ENCODE results near the gene NECAP2. TPM values are rescaled to one million over a fixed set of nuclear protein-coding genes. Genes with fewer than 3 reads are reported as not detected.
"Not testable (repeated sequence)": the region's sequence is repeated elsewhere in the genome, so short reads cannot be mapped to it uniquely, and the experiment has no call there.

Gene NECAP2
- polyA plus RNA-seq, 1 donor = 32.8 TPM

- not testable (repeated sequence) for DNase-seq (ENCODE audit: low read depth)
These were observed 53.2 kb downstream of the NECAP2 start for GRCh38 chr1:16493731-16494130.

DNA sequence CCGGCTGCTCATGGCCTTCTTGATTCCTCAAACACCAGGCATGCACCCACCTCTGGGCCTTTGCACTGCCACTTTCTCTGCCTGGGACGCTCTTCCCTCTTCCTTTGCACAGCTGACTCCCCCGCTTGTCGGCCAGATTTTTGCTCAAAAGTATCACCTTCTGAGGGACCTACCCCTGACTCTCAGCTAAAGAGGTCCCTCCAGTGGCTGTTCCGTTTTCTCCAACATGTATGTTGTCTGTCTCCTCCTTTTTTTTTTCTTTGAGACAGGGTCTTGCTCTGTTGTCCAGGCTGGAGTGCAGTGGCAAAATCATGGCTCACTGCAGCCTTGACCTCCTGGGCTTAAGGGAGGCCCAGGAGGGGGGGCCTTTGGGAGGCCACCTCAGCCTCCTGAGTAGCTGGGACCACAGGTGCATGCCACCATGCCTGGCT is 57.0 kb downstream of the NECAP2 start:
- not testable (repeated sequence) for DNase-seq (ENCODE audit: low read depth)

DNA sequence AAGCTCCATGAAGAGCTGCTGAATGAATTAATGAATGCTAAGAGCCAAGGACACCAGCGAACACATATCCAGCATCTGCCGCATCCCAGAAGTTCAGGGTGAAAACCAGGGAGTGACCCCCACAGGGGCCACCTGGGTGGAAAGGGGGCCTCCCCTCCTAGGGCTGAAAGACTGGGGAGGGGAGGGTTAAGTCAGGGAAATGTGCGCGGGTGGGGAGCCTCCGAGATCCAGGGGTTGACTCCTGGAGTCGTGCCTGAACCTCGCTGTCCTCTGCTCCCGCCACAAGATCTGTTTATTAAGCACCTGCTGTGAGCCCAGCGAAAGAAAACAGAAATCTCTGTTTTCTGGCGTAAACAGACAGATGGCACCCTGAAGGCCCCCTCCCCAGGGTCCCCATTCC is 57.5 kb downstream of the NECAP2 start:
- DNase-seq (ENCODE audit: low read depth) = not testable (repeated sequence)

GRCh38 chr1:16498573-16499413 is 58.3 kb downstream of the NECAP2 start:
- DNase-seq (ENCODE audit: low read depth) = peak; percentile 73

DNA sequence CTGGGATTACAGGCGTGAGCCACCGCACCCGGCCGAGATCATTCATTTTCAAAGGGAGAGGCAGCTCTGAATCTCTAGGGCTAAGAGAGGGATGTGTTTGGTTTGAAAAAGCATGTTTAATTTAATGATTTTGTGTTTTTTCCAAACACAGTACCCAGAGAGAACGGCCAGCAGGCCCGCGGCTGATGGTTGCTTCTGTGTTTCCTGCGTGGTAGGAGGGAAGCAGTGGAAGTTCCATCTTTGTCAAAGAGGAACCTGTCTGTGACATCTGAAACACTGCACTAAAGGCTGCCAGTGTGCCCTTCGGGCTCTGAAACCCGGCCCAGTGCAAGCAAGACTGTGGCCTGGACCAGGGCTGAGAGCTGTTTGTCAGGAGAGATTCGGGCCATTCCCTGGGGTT is 59.9 kb downstream of the NECAP2 start:
- DNase-seq (ENCODE audit: low read depth) = not testable (repeated sequence)

- DNase-seq (ENCODE audit: low read depth) = not testable (repeated sequence)
These were observed 60.5 kb downstream of the NECAP2 start for GRCh38 chr1:16500975-16501374.

DNA sequence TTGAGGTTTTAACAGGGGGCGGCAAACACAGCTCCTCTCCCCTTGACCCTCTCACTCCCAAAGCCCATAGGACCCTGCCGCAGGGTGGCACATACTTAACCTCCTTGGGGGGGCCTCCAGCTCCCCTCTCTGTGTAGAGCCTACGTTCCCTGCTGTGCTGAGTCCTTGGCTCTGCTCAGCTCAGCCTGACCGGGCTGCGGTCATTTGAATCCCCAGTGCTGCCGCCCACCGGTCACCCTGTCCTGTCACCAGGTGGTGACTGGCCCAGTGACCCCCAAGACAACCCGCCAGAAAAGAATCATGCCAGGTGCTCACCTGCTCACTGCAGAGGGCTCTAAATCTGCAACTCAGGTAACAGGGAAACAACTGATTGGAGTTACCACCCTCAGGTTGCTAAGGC is 60.9 kb downstream of the NECAP2 start:
- not testable (repeated sequence) for DNase-seq (ENCODE audit: low read depth)

GRCh38 chr1:16503494-16503893 is 63.0 kb downstream of the NECAP2 start:
- DNase-seq (ENCODE audit: low read depth) = no peak

DNA sequence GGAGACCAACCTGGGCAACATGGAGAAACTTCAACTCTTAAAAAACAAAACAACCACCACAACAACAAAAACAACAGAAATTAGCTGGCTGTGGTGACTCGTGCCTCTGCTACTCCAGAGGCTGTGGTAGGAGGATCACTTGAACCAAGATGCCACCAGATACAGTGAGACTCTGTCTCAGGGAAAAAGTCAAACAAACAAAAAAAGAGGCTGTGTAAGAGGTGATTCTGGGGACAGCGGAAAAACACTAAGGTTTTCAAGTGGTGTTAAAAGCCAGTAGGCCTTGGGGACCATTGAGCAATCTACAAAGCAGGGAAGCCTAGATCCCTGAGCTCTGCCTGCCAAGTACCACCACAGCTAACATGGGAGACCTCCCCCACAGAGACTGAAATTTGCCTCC is 65.3 kb downstream of the NECAP2 start:
- DNase-seq (ENCODE audit: low read depth) = not testable (repeated sequence)

- DNase-seq (ENCODE audit: low read depth) = not testable (repeated sequence)
These were observed 66.0 kb downstream of the NECAP2 start for GRCh38 chr1:16506364-16507136.

- not testable (repeated sequence) for DNase-seq (ENCODE audit: low read depth)
These were observed 68.4 kb downstream of the NECAP2 start for GRCh38 chr1:16508861-16509445.

Other genes with a start within 250 kb of the NECAP2 start
- gene ARHGEF19, start 228.1 kb upstream of the NECAP2 start, polyA plus RNA-seq (ENCODE audit: insufficient read length) = 2.5 TPM
- 1.8 TPM for gene CPLANE2, start 203.5 kb upstream of the NECAP2 start, polyA plus RNA-seq (ENCODE audit: insufficient read length)
- gene FBXO42, start 88.2 kb upstream of the NECAP2 start, polyA plus RNA-seq (ENCODE audit: insufficient read length) = 17.2 TPM
- gene SZRD1, start 73.5 kb upstream of the NECAP2 start, polyA plus RNA-seq (ENCODE audit: insufficient read length) = 80.6 TPM
- gene SPATA21, start 3.3 kb upstream of the NECAP2 start, polyA plus RNA-seq (ENCODE audit: insufficient read length) = not detected
- gene RNU1-1, start 73.6 kb downstream of the NECAP2 start, polyA plus RNA-seq (ENCODE audit: insufficient read length) = not detected
- 150 TPM for gene NBPF1, start 172.8 kb downstream of the NECAP2 start, polyA plus RNA-seq (ENCODE audit: insufficient read length)
- not detected for gene RNU1-3, start 226.2 kb downstream of the NECAP2 start, polyA plus RNA-seq (ENCODE audit: insufficient read length)